ENCODE data around the gene IGSF3.

DNA sequence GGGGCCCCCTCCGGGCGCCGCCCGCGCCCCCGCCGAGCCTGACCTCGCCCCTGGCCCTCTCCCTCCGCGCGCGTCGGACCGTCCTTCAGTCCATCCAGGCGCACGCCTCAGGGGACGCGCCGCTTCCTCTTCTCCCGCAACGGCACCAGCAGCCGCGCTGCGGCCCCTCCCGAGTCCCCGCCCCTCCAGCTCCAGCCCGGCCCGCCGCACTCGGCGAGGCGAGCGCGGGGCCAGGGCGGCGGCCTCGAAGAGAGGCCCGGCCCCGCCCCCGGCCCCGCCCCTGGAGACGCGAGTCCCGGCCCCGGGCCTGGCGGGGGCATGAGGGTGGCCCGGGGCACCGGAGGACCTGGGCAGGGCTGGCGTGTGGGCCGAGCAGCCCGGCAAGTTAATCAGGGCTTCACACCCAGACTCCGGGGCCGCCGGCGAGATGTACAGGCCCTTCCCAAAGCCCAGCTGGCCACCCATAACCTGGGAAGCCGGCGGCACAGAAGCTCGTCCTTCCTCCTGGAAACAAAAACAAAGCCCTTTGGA, at the start of gene IGSF3:
- TF ChIP-seq NFYB (IDR thresholded peaks at IDR 0.05; ENCODE audit: insufficient read depth, low read depth, low read length) = no peak
- TF ChIP-seq, protein P1, sequence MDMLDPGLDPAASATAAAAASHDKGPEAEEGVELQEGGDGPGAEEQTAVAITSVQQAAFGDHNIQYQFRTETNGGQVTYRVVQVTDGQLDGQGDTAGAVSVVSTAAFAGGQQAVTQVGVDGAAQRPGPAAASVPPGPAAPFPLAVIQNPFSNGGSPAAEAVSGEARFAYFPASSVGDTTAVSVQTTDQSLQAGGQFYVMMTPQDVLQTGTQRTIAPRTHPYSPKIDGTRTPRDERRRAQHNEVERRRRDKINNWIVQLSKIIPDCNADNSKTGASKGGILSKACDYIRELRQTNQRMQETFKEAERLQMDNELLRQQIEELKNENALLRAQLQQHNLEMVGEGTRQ (IDR thresholded peaks at IDR 0.05; ENCODE audit: borderline replicate concordance, low read depth, low read length) = no peak
- no peak for TF ChIP-seq RAD51 (IDR thresholded peaks at IDR 0.05)
- TF ChIP-seq SREBF1 (IDR thresholded peaks at IDR 0.05; ENCODE audit: low read length) = no peak
- no peak for TF ChIP-seq RFX5 (IDR thresholded peaks at IDR 0.05; ENCODE audit: low read depth, low read length)
- no peak for TF ChIP-seq POLR2AphosphoS5 (IDR thresholded peaks at IDR 0.05; ENCODE audit: low read length)
- TF ChIP-seq, protein P2, sequence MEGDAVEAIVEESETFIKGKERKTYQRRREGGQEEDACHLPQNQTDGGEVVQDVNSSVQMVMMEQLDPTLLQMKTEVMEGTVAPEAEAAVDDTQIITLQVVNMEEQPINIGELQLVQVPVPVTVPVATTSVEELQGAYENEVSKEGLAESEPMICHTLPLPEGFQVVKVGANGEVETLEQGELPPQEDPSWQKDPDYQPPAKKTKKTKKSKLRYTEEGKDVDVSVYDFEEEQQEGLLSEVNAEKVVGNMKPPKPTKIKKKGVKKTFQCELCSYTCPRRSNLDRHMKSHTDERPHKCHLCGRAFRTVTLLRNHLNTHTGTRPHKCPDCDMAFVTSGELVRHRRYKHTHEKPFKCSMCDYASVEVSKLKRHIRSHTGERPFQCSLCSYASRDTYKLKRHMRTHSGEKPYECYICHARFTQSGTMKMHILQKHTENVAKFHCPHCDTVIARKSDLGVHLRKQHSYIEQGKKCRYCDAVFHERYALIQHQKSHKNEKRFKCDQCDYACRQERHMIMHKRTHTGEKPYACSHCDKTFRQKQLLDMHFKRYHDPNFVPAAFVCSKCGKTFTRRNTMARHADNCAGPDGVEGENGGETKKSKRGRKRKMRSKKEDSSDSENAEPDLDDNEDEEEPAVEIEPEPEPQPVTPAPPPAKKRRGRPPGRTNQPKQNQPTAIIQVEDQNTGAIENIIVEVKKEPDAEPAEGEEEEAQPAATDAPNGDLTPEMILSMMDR (IDR thresholded peaks at IDR 0.05 in 2 of 3, conservative IDR thresholded peaks at IDR 0.05 in 1 of 3; ENCODE audit: control insufficient read depth in 2 of 3, extremely low read depth in 1 of 3, insufficient read depth in 1 of 3, low read depth in 3 of 3, low read length in 3 of 3) = no peak
- TF ChIP-seq EP300 (IDR thresholded peaks at IDR 0.05; ENCODE audit: borderline replicate concordance in 1 of 2, control insufficient read depth in 1 of 2, low read depth in 2 of 2, low read length in 2 of 2) = no peak
